ENCODE results near the gene METTL6.

The METTL6 gene

GRCh38 chr3:15430624-15431023, 3.3 kb upstream of the METTL6 start:
- peaks cover 35 to 42% (median 37%) of the 10 kb centered on the region in 3 donors for H3K36me3 ChIP-seq
- intact Hi-C loops (cut with DNase I; ENCODE audit: low total_unique reads): no loop called here

GRCh38 chr3:15429080-15429479, 1.7 kb upstream of the METTL6 start:
- Histone ChIP-seq H3K27ac (peak overlapping the region in 1 of 2 donors; percentile 88), H3K4me3 (peak overlapping the region; percentile 79 to 87), H3K9me3 (no peaks in the 10 kb centered on the region), H3K4me1 (peaks cover 0 to 40% (median 20%) of the 10 kb centered on the region in 4 donors), H3K36me3 (peaks cover 22 to 31% (median 30%) of the 10 kb centered on the region in 3 donors), H3K27me3 (no peaks in the 10 kb centered on the region)
- intact Hi-C loops (cut with DNase I; ENCODE audit: low total_unique reads): no loop called here
- TF ChIP-seq CTCF (IDR thresholded peaks at IDR 0.05): no peak
- no peak for DNase-seq

More at GRCh38 chr3:15430624-15431023, 3.3 kb upstream of the METTL6 start:
- Histone ChIP-seq H3K4me1 (peaks cover 0 to 31% (median 19%) of the 10 kb centered on the region in 4 donors), H3K27ac (no peak overlapping the region), H3K27me3 (no peaks in the 10 kb centered on the region), H3K9me3 (no peaks in the 10 kb centered on the region), H3K4me3 (no peak overlapping the region)
- no peak for DNase-seq
- TF ChIP-seq CTCF (IDR thresholded peaks at IDR 0.05): no peak

- Histone ChIP-seq H3K9me3 (no peaks in the 10 kb centered on the region), H3K27ac (peak overlapping the region; percentile 88 to 90), H3K27me3 (no peaks in the 10 kb centered on the region), H3K36me3 (peaks cover 20 to 30% (median 30%) of the 10 kb centered on the region in 3 donors), H3K4me3 (peak overlapping the region; percentile 79 to 87), H3K4me1 (peaks cover 0 to 40% (median 20%) of the 10 kb centered on the region in 4 donors)
- no peak for DNase-seq
- TF ChIP-seq CTCF (IDR thresholded peaks at IDR 0.05): no peak
- intact Hi-C loops (cut with DNase I; ENCODE audit: low total_unique reads): no loop called here
Measured at GRCh38 chr3:15428539-15428938, 1.2 kb upstream of the METTL6 start.

GRCh38 chr3:15427981-15428380, 637 bp upstream of the METTL6 start:
- H3K36me3 ChIP-seq: peaks cover 14 to 36% (median 31%) of the 10 kb centered on the region in 3 donors
- H3K4me1 ChIP-seq: peaks cover 0 to 40% (median 20%) of the 10 kb centered on the region in 4 donors
- H3K27ac ChIP-seq: peak overlapping the region; percentile 88 to 90
- no peaks in the 10 kb centered on the region for H3K27me3 ChIP-seq
- DNase-seq: no peak
- no peaks in the 10 kb centered on the region for H3K9me3 ChIP-seq
- intact Hi-C loops (cut with DNase I; ENCODE audit: low total_unique reads): no loop called here
- TF ChIP-seq CTCF (IDR thresholded peaks at IDR 0.05): no peak
- peak overlapping the region; percentile 79 to 87 for H3K4me3 ChIP-seq

- H3K36me3 ChIP-seq: peaks cover 1 to 38% (median 38%) of the 10 kb centered on the region in 3 donors
- intact Hi-C loops (cut with DNase I; ENCODE audit: low total_unique reads): no loop called here
- DNase-seq: no peak
Measured at GRCh38 chr3:15426579-15427118, 695 bp downstream of the METTL6 start.

More at GRCh38 chr3:15426579-15427118, 695 bp downstream of the METTL6 start:
- H3K4me1 ChIP-seq: peaks cover 0 to 40% (median 20%) of the 10 kb centered on the region in 4 donors
- H3K27me3 ChIP-seq: no peaks in the 10 kb centered on the region
- H3K4me3 ChIP-seq: peak overlapping the region; percentile 79 to 87
- no peak for TF ChIP-seq CTCF (IDR thresholded peaks at IDR 0.05)
- no peaks in the 10 kb centered on the region for H3K9me3 ChIP-seq
- peak overlapping the region; percentile 88 to 90 for H3K27ac ChIP-seq

Data from tibial artery (tissue), 4 donors.